ENCODE results near the gene DDX41. TPM values are rescaled to one million over a fixed set of nuclear protein-coding genes. Genes with fewer than 3 reads are reported as not detected.

DDX41 gene
- total RNA-seq, 1 experiment from 2014 or later = 133 TPM

GRCh38 chr5:177529247-177530203 is 12.8 kb upstream of the DDX41 start:
- no peak overlapping the region for H3K9ac ChIP-seq (ENCODE audit: extremely low read depth, insufficient read length, low read length)

More at GRCh38 chr5:177529247-177530203, 12.8 kb upstream of the DDX41 start:
- H4K91ac ChIP-seq (ENCODE audit: insufficient read length, low read depth, low read length) = no peak overlapping the region
- Mint-ChIP-seq H3K4me1 (no peaks in the 10 kb centered on the region), H3K4me3 (no peak overlapping the region; a peak in 1 of 5 replicates), H3K36me3 (ENCODE audit: insufficient read depth in 1 of 3, low read depth in 3 of 3) (peaks cover 26 to 40% (median 30%) of the 10 kb centered on the region in 3 experiments; a peak in 6 of 7 replicates), H3K27me3 (ENCODE audit: low read depth) (no peaks in the 10 kb centered on the region), H3K9me3 (no peaks in the 10 kb centered on the region), H3K27ac (peak overlapping the region in 2 of 3 experiments; percentile 1 to 19; a peak in 2 of 7 replicates)
- H2BK20ac ChIP-seq (ENCODE audit: low read depth, low read length, poor library complexity, severe bottlenecking) = no peak overlapping the region
- no peaks in the 10 kb centered on the region for H3K27me3 ChIP-seq (ENCODE audit: insufficient read depth, low read length)
- H3K9me3 ChIP-seq (ENCODE audit: control insufficient read depth, low read depth, low read length) = no peaks in the 10 kb centered on the region
- H2AK5ac ChIP-seq (ENCODE audit: insufficient read length, low read length) = no peak overlapping the region
- H2BK120ac ChIP-seq (ENCODE audit: low read depth, low read length, poor library complexity, severe bottlenecking) = no peak overlapping the region
- H2AFZ ChIP-seq (ENCODE audit: low read length) = no peak overlapping the region
- H3K56ac ChIP-seq (ENCODE audit: insufficient read length, low read depth, low read length) = no peak overlapping the region
- H2BK5ac ChIP-seq (ENCODE audit: insufficient read length, low read length) = no peak overlapping the region
- no peak overlapping the region for H4K5ac ChIP-seq (ENCODE audit: insufficient read length, low read depth, low read length)
- no peak overlapping the region for H3K14ac ChIP-seq (ENCODE audit: insufficient read depth, low read length)
- no peak overlapping the region for H3K18ac ChIP-seq (ENCODE audit: insufficient read length, low read depth, low read length)
- H3K23me2 ChIP-seq (ENCODE audit: insufficient read length, low read depth, low read length, poor library complexity, severe bottlenecking) = no peaks in the 10 kb centered on the region
- H3K4ac ChIP-seq (ENCODE audit: low read depth, low read length) = no peak overlapping the region
- H4K8ac ChIP-seq (replicated peaks; ENCODE audit: insufficient read length, low read depth, low read length) = no peak overlapping the region
- no CpG with 5 or more reads among the region's 12 CpGs for WGBS (ENCODE audit: extremely low coverage, insufficient read length, low lambda C conversion rate)
- no peak overlapping the region for H3K23ac ChIP-seq (ENCODE audit: insufficient read length, low read depth, low read length)
- no peak overlapping the region for H3T11ph ChIP-seq (ENCODE audit: low read length)
- no peak overlapping the region for H3K4me2 ChIP-seq (ENCODE audit: insufficient read depth, insufficient read length, low read length)
- H2BK15ac ChIP-seq (ENCODE audit: low read depth, low read length) = no peak overlapping the region
- H3K27ac ChIP-seq (ENCODE audit: insufficient read length, low read depth, low read length) = no peak overlapping the region
- H3K4me1 ChIP-seq (ENCODE audit: insufficient read depth, low read length) = no peaks in the 10 kb centered on the region
- H3K79me1 ChIP-seq (ENCODE audit: insufficient read depth, low read depth, low read length, poor library complexity, severe bottlenecking) = no peaks in the 10 kb centered on the region
- H3K79me2 ChIP-seq (ENCODE audit: insufficient read depth, low read length) = no peaks in the 10 kb centered on the region
- H2BK12ac ChIP-seq (ENCODE audit: insufficient read length, low read depth, low read length) = no peak overlapping the region
- DNase-seq = no peak
- TF ChIP-seq, protein P1, sequence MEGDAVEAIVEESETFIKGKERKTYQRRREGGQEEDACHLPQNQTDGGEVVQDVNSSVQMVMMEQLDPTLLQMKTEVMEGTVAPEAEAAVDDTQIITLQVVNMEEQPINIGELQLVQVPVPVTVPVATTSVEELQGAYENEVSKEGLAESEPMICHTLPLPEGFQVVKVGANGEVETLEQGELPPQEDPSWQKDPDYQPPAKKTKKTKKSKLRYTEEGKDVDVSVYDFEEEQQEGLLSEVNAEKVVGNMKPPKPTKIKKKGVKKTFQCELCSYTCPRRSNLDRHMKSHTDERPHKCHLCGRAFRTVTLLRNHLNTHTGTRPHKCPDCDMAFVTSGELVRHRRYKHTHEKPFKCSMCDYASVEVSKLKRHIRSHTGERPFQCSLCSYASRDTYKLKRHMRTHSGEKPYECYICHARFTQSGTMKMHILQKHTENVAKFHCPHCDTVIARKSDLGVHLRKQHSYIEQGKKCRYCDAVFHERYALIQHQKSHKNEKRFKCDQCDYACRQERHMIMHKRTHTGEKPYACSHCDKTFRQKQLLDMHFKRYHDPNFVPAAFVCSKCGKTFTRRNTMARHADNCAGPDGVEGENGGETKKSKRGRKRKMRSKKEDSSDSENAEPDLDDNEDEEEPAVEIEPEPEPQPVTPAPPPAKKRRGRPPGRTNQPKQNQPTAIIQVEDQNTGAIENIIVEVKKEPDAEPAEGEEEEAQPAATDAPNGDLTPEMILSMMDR (conservative IDR thresholded peaks at IDR 0.05) = no peak
- H4K20me1 ChIP-seq (ENCODE audit: control insufficient read depth, insufficient read depth, insufficient read length) = no peaks in the 10 kb centered on the region

All from H9 (cell line).